SK-N-MC (cell line): ENCODE data around the gene LTC4S.

Source experiments
- DNase-seq: peaks from one replicate; pipeline ENCODE4 v3.0.0-alpha.2; 2011; ENCODE audit warnings: low read depth, low spot score
- H3K27ac ChIP-seq: fragments of 200-600 bp; sonication (generic); 2 replicates; pipeline ENCODE4 v1.5.1; 2016; ENCODE audit warnings: mixed run types
- H3K36me3 ChIP-seq: fragments of 200-600 bp; sonication (generic); 2 replicates; pipeline ENCODE4 v1.6.1; 2017; ENCODE audit warnings: antibody characterized with exemption, low read length, mixed read lengths; ENCODE audit not compliant: insufficient read depth
- H3K4me3 ChIP-seq: fragments of 200-600 bp; sonication (generic); 2 replicates; pipeline ENCODE4 v1.5.1; 2016
- H3K9ac ChIP-seq: fragments of 200-600 bp; sonication (generic); 2 replicates; pipeline ENCODE4 v1.8.0; 2017; ENCODE audit warnings: mixed run types, mixed read lengths; ENCODE audit not compliant: insufficient read length
- H3K9me3 ChIP-seq: fragments of 200-600 bp; sonication (generic); 2 replicates; pipeline ENCODE4 v1.6.1; 2017; ENCODE audit warnings: low read depth, mild to moderate bottlenecking, antibody characterized with exemption, low read length, moderate library complexity, mixed read lengths
- EZH2 ChIP-seq: fragments of 200-600 bp; sonication (generic); IDR thresholded peaks from one replicate; pipeline ENCODE4 v1.6.1; 2017; ENCODE audit warnings: antibody characterized with exemption
- FOXP2 ChIP-seq: optimal IDR thresholded peaks from 2 replicates; pipeline ENCODE3; 2011; ENCODE audit warnings: mild to moderate bottlenecking, moderate library complexity; ENCODE audit not compliant: insufficient read depth; ENCODE audit errors: extremely low read length, control extremely low read depth
- POLR2AphosphoS5 ChIP-seq: IDR thresholded peaks from 2 replicates; pipeline ENCODE4 v1.6.1; 2012; ENCODE audit warnings: mild to moderate bottlenecking, low read depth, low read length, borderline replicate concordance

The LTC4S gene

DNA sequence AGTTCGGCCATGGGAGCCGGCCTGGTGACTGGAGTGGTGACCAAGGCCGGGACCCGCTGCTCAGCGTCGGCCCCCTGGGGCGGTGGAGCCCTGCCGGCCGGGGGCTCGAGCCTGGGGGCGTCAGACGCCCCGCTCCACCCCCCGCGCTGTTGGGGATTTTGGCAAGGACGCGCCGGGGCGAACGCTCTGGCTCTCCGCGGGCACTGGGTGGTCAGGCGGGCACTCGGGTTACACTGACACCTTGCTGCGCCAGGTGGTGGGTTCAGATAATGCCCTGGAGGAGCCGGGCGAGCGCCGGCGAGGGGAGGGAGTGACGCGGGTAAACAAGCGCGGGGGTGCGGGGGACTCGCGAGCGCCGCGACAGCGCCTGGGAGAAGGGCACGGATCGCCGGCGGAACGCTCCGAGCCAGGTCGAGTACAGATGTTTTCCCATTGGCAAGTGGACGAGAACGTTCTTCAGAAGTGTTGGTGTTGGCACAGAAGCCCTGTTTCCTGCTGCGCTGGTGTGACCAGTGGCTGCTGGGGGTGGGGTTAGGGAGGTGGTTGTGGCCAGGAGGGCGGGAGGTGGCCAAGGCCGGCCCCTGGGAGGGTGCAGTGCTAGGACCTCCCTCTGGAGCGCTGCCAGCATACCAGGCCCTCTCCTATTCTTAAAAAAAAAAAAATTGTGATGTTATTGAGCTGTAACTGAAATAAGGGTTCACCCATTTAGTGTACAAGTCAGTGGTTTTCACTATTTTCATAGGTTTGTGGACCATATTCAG lies 27.7 kb downstream of the LTC4S start:
- peak; percentile 19; the same call in 1 of the 2 replicates for TF ChIP-seq POLR2AphosphoS5
- no peak for TF ChIP-seq EZH2
- peak; percentile 30 for TF ChIP-seq FOXP2
- no peak overlapping the region for H3K27ac ChIP-seq
- DNase-seq: no peak
- H3K36me3 ChIP-seq: peaks cover 12% of the 10 kb centered on the region; the same call in 1 of the 2 replicates
- H3K4me3 ChIP-seq: peak overlapping the region; percentile 92
- H3K9me3 ChIP-seq: no peaks in the 10 kb centered on the region
- peak overlapping the region; percentile 85 for H3K9ac ChIP-seq

DNA sequence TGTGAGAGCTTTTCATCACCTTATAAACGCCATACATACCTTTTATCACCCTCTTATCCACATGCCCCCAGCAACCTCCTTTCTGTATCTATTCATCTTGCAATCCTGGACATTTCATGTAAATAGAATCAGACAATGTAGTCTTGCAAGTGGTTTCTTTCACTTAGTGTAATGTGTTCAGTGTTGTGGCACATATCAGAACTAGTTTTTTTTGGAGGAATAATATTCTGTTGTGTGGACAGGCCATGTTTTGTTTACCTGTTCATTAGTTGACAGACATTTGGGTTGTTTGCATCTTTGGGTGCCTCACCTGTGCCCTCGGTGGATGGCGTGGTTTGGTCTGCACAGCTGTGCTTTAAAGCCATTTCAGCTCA lies 28.3 kb downstream of the LTC4S start:
- Histone ChIP-seq H3K4me3 (peak overlapping the region; percentile 92), H3K27ac (no peak overlapping the region), H3K9me3 (no peaks in the 10 kb centered on the region), H3K9ac (peak overlapping the region; percentile 39), H3K36me3 (peaks cover 17% of the 10 kb centered on the region; the same call in 1 of the 2 replicates)
- TF ChIP-seq POLR2AphosphoS5: no peak
- DNase-seq: no peak

DNA sequence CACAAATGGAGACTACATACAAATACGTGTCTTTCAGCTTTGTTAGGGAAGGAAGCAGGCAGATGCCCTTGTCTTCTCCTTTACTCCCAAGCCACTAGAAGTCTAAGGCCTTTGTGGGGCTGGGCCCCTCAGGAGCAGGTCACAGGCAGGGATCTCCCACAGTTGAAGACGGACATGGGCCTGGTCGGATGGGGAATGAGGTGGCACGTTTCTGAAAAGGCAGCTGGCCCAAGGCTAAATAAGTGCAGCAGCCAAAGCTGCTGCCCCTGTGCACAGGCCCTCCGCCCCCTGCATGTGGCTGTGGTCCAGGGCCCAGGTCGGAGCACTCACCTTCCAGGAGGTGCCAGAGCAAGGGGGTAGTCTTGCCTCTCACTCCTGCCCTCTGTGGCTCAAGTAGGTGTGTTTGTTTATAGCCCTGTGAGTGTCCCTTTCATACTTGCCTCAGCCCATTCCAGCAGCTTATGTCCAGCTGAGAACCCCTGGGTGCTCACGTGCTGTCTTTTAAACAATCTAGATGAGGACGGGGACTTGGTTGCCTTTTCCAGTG lies 28.7 kb downstream of the LTC4S start:
- H3K9me3 ChIP-seq: no peaks in the 10 kb centered on the region
- no peak for TF ChIP-seq FOXP2
- TF ChIP-seq POLR2AphosphoS5: no peak
- no peak for TF ChIP-seq EZH2
- peak overlapping the region; percentile 39 for H3K9ac ChIP-seq
- H3K36me3 ChIP-seq: peaks cover 17% of the 10 kb centered on the region; the same call in 1 of the 2 replicates
- H3K27ac ChIP-seq: no peak overlapping the region
- peak overlapping the region; percentile 92; the same call in 1 of the 2 replicates for H3K4me3 ChIP-seq
- no peak for DNase-seq

- no peak for TF ChIP-seq EZH2
- no peak for TF ChIP-seq FOXP2
- TF ChIP-seq POLR2AphosphoS5: no peak
- no peaks in the 10 kb centered on the region for H3K9me3 ChIP-seq
- no peak overlapping the region for H3K27ac ChIP-seq
- DNase-seq: no peak
- no peak overlapping the region for H3K4me3 ChIP-seq
- no peak overlapping the region for H3K9ac ChIP-seq
- peaks cover 28% of the 10 kb centered on the region for H3K36me3 ChIP-seq
Measured at GRCh38 chr5:179823937-179824744, 30.4 kb downstream of the LTC4S start.

GRCh38 chr5:179824745-179825112 lies 30.9 kb downstream of the LTC4S start:
- Histone ChIP-seq H3K9ac (no peak overlapping the region), H3K36me3 (peaks cover 33% of the 10 kb centered on the region), H3K4me3 (no peak overlapping the region), H3K27ac (no peak overlapping the region), H3K9me3 (no peaks in the 10 kb centered on the region)
- no peak for DNase-seq
- no peak for TF ChIP-seq FOXP2
- TF ChIP-seq POLR2AphosphoS5: no peak
- TF ChIP-seq EZH2: no peak

- Histone ChIP-seq H3K4me3 (no peak overlapping the region), H3K9ac (no peak overlapping the region), H3K27ac (no peak overlapping the region), H3K9me3 (no peaks in the 10 kb centered on the region), H3K36me3 (peaks cover 41% of the 10 kb centered on the region)
- DNase-seq: no peak
- no peak for TF ChIP-seq FOXP2
- TF ChIP-seq EZH2: no peak
- no peak for TF ChIP-seq POLR2AphosphoS5
Measured at GRCh38 chr5:179825655-179826182, 31.9 kb downstream of the LTC4S start.

- no peak overlapping the region for H3K4me3 ChIP-seq
- no peak overlapping the region for H3K9ac ChIP-seq
- no peaks in the 10 kb centered on the region for H3K9me3 ChIP-seq
- no peak for TF ChIP-seq EZH2
- TF ChIP-seq POLR2AphosphoS5: no peak
- peaks cover 49% of the 10 kb centered on the region for H3K36me3 ChIP-seq
- no peak overlapping the region for H3K27ac ChIP-seq
- DNase-seq: no peak
Measured at GRCh38 chr5:179827680-179828079, 33.9 kb downstream of the LTC4S start.

GRCh38 chr5:179828756-179829421 lies 35.1 kb downstream of the LTC4S start:
- no peak overlapping the region for H3K27ac ChIP-seq
- DNase-seq: no peak
- no peaks in the 10 kb centered on the region for H3K9me3 ChIP-seq
- H3K36me3 ChIP-seq: peaks cover 61% of the 10 kb centered on the region
- H3K9ac ChIP-seq: no peak overlapping the region
- H3K4me3 ChIP-seq: no peak overlapping the region
- TF ChIP-seq EZH2 (no peak), POLR2AphosphoS5 (no peak), FOXP2 (no peak)
